Right kidney (tissue), 9 donors: ENCODE measurements around the gene IQSEC1.
A peak's percentile ranks its signal among the peaks of the same experiment; 100 is the strongest.

Source experiments
- DNase-seq: peaks from one replicate; pipeline ENCODE4 v3.0.0-alpha.2; 2016
- long read RNA-seq, 8 donors: transcript quantifications; one replicate each; lab custom pipeline, GENCODE V29; 2026

Gene IQSEC1
- long read RNA-seq, donor 1, full-length matches to known transcripts, result 1 of 1 reads
- long read RNA-seq, donor 1, partial matches to known transcripts, result 0 of 1 reads
- long read RNA-seq, donor 1, other reads (novel, unspliced or antisense), result 0 of 1 reads
- long read RNA-seq, donor 2, result 0 reads
- long read RNA-seq, donor 3, partial matches to known transcripts, result 11 of 11 reads
- long read RNA-seq, donor 3, other reads (novel, unspliced or antisense), result 0 of 11 reads
- long read RNA-seq, donor 4, result 0 reads
- long read RNA-seq, donor 5, result 0 reads
- long read RNA-seq, donor 6, partial matches to known transcripts, result 19 of 19 reads
- long read RNA-seq, donor 6, other reads (novel, unspliced or antisense), result 0 of 19 reads
- long read RNA-seq, donor 7, result 0 reads
- long read RNA-seq, donor 8, partial matches to known transcripts, result 0 of 1 reads
- long read RNA-seq, donor 8, other reads (novel, unspliced or antisense), result 0 of 1 reads

GRCh38 chr3:13073326-13074005, at the start of gene IQSEC1:
Gene IQSEC1 (minus strand): TSS chr3:13073429. CDS start chr3:13073014, 415 bp downstream.
- peak; percentile 66 for DNase-seq

- no peak for DNase-seq
Measured at GRCh38 chr3:13122081-13123012, 49.1 kb upstream of the IQSEC1 start.

GRCh38 chr3:13121553-13122001, 48.3 kb upstream of the IQSEC1 start:
- DNase-seq, result no peak

DNA sequence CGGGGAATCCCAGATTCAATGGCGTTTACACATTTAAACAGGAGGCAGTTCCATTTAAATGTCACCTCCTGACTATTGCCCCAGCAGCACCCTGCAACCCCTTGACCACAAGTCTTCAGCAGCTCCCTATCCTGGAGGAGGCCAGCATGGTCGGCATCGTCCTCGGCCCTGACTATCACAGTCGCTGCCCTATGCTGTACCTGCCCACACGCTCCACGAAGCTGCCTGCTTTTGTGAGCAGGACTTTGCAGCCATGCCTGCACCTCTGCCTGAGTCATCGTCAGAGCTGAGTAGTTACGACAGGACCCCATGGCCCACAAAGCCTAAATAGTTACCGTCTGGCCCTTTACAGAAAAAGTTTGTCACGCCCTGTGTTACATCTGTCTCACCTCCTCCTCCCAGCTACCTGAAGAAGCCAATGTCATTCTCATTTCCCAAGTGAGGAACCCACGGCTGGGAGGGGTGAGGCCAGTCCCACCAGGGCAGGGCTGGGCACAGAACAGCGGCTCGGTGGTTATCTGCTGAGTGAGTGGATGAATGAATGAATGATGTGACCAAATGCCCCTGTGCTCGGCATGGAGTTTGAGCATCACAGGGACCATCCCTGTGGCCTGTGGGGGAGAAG, 47.8 kb upstream of the IQSEC1 start:
- DNase-seq, result no peak

DNA sequence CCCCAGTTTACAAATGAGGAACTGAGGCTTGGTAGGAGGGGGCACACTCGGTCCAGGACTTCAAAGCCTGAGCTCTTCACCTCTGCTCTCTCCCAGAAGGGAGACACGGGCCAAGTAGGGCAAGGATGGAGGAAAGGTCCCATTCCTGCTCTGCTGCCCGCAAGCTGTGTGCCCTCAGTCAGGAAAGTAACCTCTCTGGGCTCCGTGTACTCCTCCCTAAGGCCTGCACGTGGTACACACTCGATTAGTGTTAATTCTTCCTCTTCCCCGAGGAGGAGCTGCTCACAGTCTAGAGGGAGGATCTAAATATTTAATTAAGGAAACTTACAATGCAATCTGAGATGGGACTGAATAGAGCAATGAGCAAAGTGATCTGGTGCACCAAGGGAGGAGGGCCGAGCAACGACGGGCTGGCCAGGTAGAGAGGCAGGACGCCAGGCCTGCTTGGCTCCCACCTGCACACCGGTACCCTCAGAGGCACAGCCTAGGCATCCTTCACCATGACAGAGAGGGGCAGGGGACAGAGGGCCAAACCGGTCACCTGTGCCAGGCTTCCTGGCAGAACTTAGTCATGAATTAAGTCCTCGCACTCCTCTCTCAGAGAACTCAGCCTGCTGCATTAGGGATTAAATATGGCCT, 47.2 kb upstream of the IQSEC1 start:
- DNase-seq, result no peak

- DNase-seq, result no peak
Measured at GRCh38 chr3:13119471-13120220, 46.4 kb upstream of the IQSEC1 start.

GRCh38 chr3:13116426-13116825, 43.2 kb upstream of the IQSEC1 start:
- no peak for DNase-seq

DNA sequence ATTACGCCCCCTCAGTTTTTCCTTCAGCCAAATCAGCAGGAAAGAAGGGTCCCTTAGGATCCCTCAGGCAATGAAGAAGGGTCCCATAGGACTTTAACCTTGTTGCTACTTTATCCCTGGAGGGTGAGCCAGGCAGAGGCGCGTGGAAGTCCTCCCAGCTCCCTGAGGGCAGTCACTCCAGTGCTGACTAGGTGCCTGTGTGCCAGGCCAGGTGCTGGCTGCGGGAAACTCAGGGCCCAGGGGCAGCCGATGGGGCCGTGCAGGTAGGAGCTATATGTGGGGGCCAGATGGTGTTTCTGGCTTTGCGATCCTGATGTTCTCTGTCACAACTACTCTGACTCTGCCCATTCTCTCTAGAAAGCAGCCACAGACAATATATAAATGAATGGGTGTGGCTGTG, 42.8 kb upstream of the IQSEC1 start:
- no peak for DNase-seq

- no peak for DNase-seq
Measured at GRCh38 chr3:13115576-13115910, 42.3 kb upstream of the IQSEC1 start.

DNA sequence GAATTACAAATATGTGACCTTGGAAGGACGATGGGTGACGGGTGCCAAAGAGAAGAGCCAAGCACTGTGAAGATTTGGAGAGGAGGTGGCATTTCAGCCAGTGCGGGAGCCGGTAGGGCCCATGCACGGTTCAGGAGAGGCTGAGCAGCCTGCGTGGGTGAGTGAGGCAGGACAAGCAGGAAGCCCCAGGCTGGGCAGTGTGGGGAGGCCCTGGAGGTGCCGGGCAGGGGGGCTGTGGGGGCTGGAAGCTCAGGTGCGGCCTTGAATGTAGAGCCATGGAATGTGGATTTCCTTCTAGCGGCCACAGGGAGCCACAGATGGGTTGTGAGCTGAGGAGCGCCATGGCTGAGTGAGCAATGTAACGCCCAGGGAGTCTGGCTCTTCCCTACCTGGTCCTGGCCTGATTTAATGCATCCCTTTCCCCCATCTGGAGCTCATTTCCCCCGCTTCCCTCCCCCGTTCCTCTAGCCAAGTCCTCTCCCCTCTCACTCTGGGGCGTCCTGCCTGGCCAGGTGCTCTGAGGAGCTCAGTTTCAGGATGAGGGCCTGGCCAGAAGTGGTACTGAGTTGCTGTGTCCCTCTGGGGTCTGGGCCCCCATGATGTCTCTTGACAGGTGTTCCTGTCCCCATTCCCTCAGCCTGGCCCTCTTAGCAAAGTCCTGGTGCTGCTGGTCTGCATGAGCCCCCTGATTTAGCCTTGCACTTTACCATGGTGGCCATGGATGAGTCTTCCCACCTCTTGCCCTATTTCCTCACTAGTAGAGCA, 41.8 kb upstream of the IQSEC1 start:
- DNase-seq, result no peak

DNA sequence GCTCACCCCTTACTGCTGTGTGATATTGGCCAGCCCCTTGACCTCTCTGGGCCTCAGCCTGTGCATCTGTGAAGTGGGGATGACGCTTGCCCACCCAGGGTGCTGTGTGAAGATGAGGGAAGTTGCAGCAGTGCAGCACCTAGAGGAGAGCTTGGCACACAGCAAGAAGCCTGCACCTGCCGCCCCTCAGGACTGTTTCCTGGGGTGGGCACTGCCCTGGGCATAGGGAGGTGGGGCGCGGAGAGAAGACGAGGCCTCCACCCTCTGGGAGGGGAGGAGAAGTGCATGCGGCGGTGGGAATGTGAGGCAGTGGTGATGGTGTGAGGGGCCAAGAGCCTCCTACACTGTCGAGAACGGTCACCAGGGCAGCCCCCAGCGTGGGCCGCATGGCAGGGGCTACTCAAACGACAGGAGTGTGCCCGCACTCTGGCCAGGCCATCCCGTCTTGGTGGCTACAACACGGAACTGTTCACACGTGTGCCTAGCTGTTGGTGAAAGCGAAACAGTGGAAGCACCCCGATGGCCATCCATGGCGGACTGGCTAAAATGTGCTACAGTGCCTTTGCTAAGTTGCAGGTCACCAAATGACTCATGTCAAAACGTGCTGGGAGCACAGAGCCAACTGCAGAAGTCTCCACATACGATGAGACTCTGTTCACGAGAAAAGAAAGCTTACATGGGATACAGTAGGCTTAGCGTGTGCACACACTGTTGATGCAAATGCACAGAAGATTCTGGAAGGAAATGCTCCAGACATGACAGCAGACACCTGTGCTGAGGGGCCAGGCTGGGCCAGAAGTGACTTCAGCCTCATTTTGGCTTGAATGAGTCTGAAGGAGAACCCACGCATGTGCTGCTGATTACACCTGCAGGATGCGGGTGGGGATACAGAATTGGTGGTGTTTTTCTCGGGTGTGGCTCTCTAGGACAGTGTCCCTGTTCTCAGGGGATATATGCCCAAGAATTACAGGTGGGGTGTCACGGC, 40.4 kb upstream of the IQSEC1 start:
- DNase-seq, result no peak

- no peak for DNase-seq
Measured at GRCh38 chr3:13112521-13113345, 39.5 kb upstream of the IQSEC1 start.

DNA sequence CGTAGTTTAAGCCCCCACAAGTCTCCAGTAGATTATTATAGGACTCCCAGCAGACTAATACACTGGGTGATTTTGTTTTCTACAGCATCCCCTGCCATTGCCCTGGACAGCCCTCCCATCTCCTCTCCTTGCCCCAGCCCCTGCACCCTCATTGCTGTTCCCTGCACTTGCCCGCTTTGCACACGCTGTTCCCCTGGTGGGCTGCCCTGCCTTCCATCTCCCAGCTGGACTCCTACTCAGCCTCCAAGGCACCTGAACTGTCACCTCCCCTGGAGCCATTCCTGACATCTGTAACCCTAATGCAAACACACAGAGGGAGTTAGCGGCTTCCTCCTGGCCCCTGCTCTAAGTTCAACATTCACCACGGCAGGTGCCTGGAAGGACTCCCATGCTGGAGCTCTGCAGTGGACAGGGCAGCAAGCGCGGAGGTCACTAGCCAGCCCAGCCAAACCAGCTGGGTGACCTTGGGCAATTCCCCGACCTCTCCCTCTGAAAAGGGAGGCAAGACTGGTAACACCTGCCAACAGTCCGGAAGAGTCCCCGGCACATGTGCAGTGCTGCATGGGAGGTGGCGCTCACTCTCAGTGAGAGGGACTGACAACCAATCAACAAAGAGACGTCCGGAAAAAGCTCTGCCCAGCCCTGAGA, 38.8 kb upstream of the IQSEC1 start:
- no peak for DNase-seq

DNA sequence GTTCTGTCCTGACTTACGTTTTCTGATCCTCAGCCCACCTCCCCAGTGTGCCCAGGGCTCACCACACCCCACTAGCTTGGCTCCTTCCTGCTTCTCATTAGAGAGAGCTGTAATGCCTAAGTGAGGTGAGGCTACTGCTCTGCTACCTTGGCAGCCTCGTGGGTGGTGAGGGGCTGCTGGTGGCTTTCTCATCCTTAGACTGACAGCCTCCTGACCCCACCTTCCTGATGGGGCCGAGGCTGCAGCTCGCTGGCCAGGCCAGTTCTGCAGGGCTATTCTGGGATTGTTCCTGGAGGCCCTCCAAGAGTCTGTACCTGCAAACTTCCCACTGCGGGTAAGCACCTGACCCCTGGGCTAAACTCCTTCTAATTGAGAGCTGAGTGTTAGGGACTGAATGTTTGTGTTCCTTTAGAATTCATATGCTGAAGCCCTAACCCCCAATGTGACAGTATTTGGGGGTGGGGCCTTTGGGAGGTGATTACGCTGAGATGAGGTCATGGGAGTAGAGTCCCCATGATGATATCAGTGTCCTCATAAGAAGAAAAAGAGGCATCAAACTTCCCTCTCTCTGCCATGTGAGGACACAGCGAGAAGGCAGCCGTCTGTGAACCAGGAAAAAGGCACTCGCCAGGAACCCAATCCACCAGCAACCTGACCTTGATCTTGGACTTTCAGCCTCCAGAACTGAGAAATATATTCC, 38.1 kb upstream of the IQSEC1 start:
- no peak for DNase-seq

- DNase-seq, result peak; percentile 62
Measured at GRCh38 chr3:13110678-13111116, 37.5 kb upstream of the IQSEC1 start.

- DNase-seq, result no peak
Measured at GRCh38 chr3:13109516-13109915, 36.3 kb upstream of the IQSEC1 start.

DNA sequence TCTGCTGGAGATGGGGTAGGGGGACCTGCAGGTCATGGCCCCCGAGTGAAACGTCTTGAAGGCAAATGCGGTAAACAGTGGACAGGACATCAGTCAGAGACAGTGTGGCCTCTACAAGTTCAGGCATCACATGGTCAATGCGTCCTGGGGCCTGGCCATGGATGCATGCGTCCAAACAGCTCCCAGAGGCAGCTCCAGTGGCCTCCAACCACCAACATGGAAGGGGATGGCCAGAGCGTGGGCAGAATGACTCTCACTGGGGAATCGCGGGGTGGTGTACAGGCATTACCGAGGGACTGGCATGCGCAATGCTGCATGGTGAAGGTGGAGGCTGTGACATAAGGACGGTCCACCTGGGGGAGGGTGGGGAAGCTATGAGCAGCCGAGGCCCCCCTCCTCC, 35.6 kb upstream of the IQSEC1 start:
- DNase-seq, result no peak
